ENCODE data around the gene CFAP45. TPM values are rescaled to one million over a fixed set of nuclear protein-coding genes. Genes with fewer than 3 reads are reported as not detected.
"Not testable (repeated sequence)": the region's sequence is repeated elsewhere in the genome, so short reads cannot be mapped to it uniquely, and the experiment has no call there.

Gene CFAP45
- total RNA-seq, 1 donor from 2014 or later, result 1.5 TPM

- no peak for ATAC-seq
Measured at GRCh38 chr1:159900755-159901360, 893 bp upstream of the CFAP45 start.

GRCh38 chr1:159899634-159900033, 331 bp downstream of the CFAP45 start:
- ATAC-seq, result not testable (repeated sequence)

- no peak for ATAC-seq
Measured at GRCh38 chr1:159898527-159898926, 1.4 kb downstream of the CFAP45 start.

- ATAC-seq, result no peak
Measured at GRCh38 chr1:159897962-159898361, 2.0 kb downstream of the CFAP45 start.

- no peak for ATAC-seq
Measured at GRCh38 chr1:159896546-159896930, 3.4 kb downstream of the CFAP45 start.

- no peak for ATAC-seq
Measured at GRCh38 chr1:159895836-159896545, 4.0 kb downstream of the CFAP45 start.

- no peak for ATAC-seq
Measured at GRCh38 chr1:159895286-159895685, 4.7 kb downstream of the CFAP45 start.

- no peak for ATAC-seq
Measured at GRCh38 chr1:159892944-159893343, 7.0 kb downstream of the CFAP45 start.

- peak; percentile 95 for ATAC-seq
Measured at GRCh38 chr1:159891275-159892157, 8.4 kb downstream of the CFAP45 start.

GRCh38 chr1:159890390-159890789, 9.6 kb downstream of the CFAP45 start:
- ATAC-seq, result no peak

GRCh38 chr1:159889821-159890252, 10.1 kb downstream of the CFAP45 start:
- ATAC-seq, result peak; percentile 80

GRCh38 chr1:159889202-159889601, 10.8 kb downstream of the CFAP45 start:
- ATAC-seq, result no peak

- ATAC-seq, result no peak
Measured at GRCh38 chr1:159884296-159884695, 15.7 kb downstream of the CFAP45 start.

GRCh38 chr1:159883134-159883533, 16.8 kb downstream of the CFAP45 start:
- no peak for ATAC-seq

GRCh38 chr1:159882527-159882862, 17.5 kb downstream of the CFAP45 start:
- ATAC-seq, result peak; percentile 81

- peak; percentile 97 for ATAC-seq
Measured at GRCh38 chr1:159881622-159882526, 18.1 kb downstream of the CFAP45 start.

GRCh38 chr1:159880430-159880829, 19.5 kb downstream of the CFAP45 start:
- no peak for ATAC-seq

GRCh38 chr1:159879977-159880376, 20.0 kb downstream of the CFAP45 start:
- no peak for ATAC-seq

- ATAC-seq, result no peak
Measured at GRCh38 chr1:159879136-159879535, 20.8 kb downstream of the CFAP45 start.

- ATAC-seq, result no peak
Measured at GRCh38 chr1:159877695-159878444, 22.1 kb downstream of the CFAP45 start.

- ATAC-seq, result no peak
Measured at GRCh38 chr1:159873530-159874143, 26.3 kb downstream of the CFAP45 start.
